Measurements from ENCODE around the gene SYNJ2.

- TF ChIP-seq CTCF (IDR thresholded peaks at IDR 0.05; ENCODE audit: low read length) (no peak), EZH2phosphoT487 (IDR thresholded peaks at IDR 0.05; ENCODE audit: low read length) (no peak), EZH2 (optimal IDR thresholded peaks at IDR 0.05; ENCODE audit: low read depth, low read length) (no peak)
Observed at GRCh38 chr6:158020272-158020711, 38.6 kb downstream of the SYNJ2 start.

All from MM.1S (cell line).